NCI-H748 treated with DMSO at 0.1 percent for 48 hours (cell line): ENCODE measurements around the gene GTF3C1.
"Not testable (repeated sequence)": the region's sequence is repeated elsewhere in the genome, so short reads cannot be mapped to it uniquely, and the experiment has no call there.

Experiments
- DNase-seq: peaks from one replicate; lab custom pipeline; 2025; lab: John Stamatoyannopoulos, UW

GTF3C1 gene

GRCh38 chr16:27444015-27444414 is 105.7 kb downstream of the GTF3C1 start:
- DNase-seq: no peak

GRCh38 chr16:27441998-27442397 is 107.7 kb downstream of the GTF3C1 start:
- DNase-seq: no peak

- DNase-seq: no peak
These were observed 108.4 kb downstream of the GTF3C1 start for GRCh38 chr16:27441276-27441675.

- no peak for DNase-seq
These were observed 110.3 kb downstream of the GTF3C1 start for GRCh38 chr16:27439271-27440018.

- DNase-seq: no peak
These were observed 111.8 kb downstream of the GTF3C1 start for GRCh38 chr16:27437946-27438345.

GRCh38 chr16:27436921-27437650 is 112.6 kb downstream of the GTF3C1 start:
- DNase-seq: no peak

- DNase-seq: no peak
These were observed 113.6 kb downstream of the GTF3C1 start for GRCh38 chr16:27436065-27436464.

GRCh38 chr16:27435146-27435545 is 114.6 kb downstream of the GTF3C1 start:
- not testable (repeated sequence) for DNase-seq

- DNase-seq: no peak
These were observed 115.3 kb downstream of the GTF3C1 start for GRCh38 chr16:27434141-27435051.

GRCh38 chr16:27433636-27434035 is 116.1 kb downstream of the GTF3C1 start:
- DNase-seq: no peak

GRCh38 chr16:27433191-27433590 is 116.5 kb downstream of the GTF3C1 start:
- DNase-seq: not testable (repeated sequence)

GRCh38 chr16:27432558-27432957 is 117.2 kb downstream of the GTF3C1 start:
- DNase-seq: no peak

- no peak for DNase-seq
These were observed 117.8 kb downstream of the GTF3C1 start for GRCh38 chr16:27431773-27432532.

GRCh38 chr16:27430923-27431484 is 118.7 kb downstream of the GTF3C1 start:
- no peak for DNase-seq

GRCh38 chr16:27430512-27430911 is 119.2 kb downstream of the GTF3C1 start:
- no peak for DNase-seq

- DNase-seq: no peak
These were observed 119.7 kb downstream of the GTF3C1 start for GRCh38 chr16:27429981-27430441.

- no peak for DNase-seq
These were observed 120.3 kb downstream of the GTF3C1 start for GRCh38 chr16:27429330-27429871.

- no peak for DNase-seq
These were observed 121.5 kb downstream of the GTF3C1 start for GRCh38 chr16:27428026-27428785.

- no peak for DNase-seq
These were observed 122.2 kb downstream of the GTF3C1 start for GRCh38 chr16:27427538-27427937.
